K562 (cell line): ENCODE results near the gene CDK9. TPM values are rescaled to one million over a fixed set of nuclear protein-coding genes. Genes with fewer than 3 reads are reported as not detected.
A peak's percentile ranks its signal among the peaks of the same experiment; 100 is the strongest.

Experiments
- ATF2 ChIP-seq: sonication (generic); formaldehyde crosslinking; IDR thresholded peaks from 2 replicates; pipeline ENCODE4 v1.8.1; 2022; ENCODE audit warnings: missing genetic modification reagents
- CREB1 ChIP-seq, 2 experiments: sonication (generic) in 1 of 2; formaldehyde crosslinking in 1 of 2; IDR thresholded peaks; 2 replicates each; pipeline versions ENCODE4 v1.6.1 to v1.8.0; 2012 to 2022; ENCODE audit warnings: inconsistent platforms in 1 of 2, mild to moderate bottlenecking in 1 of 2, missing genetic modification reagents in 1 of 2, moderate library complexity in 1 of 2
- FIP1L1 ChIP-seq: fragments of 200-400 bp; formaldehyde crosslinking; IDR thresholded peaks from 2 replicates; pipeline ENCODE4 v1.6.1; 2018; ENCODE audit warnings: mild to moderate bottlenecking, low read depth, low read length; ENCODE audit not compliant: poor library complexity, severe bottlenecking
- FOXP1 ChIP-seq: sonication (generic); formaldehyde crosslinking; IDR thresholded peaks from 2 replicates; pipeline ENCODE4 v1.8.0; 2022; ENCODE audit warnings: mild to moderate bottlenecking, missing genetic modification reagents
- HNRNPK ChIP-seq: fragments of 200-400 bp; formaldehyde crosslinking; IDR thresholded peaks from one replicate; pipeline ENCODE4 v1.6.1; 2018; ENCODE audit warnings: mild to moderate bottlenecking, low read depth, low read length; ENCODE audit not compliant: poor library complexity, severe bottlenecking
- MCM5 ChIP-seq: fragments of 450-650 bp; IDR thresholded peaks from 2 replicates; pipeline ENCODE4 v1.6.1; 2016; ENCODE audit warnings: low read depth
- MYNN ChIP-seq, 2 experiments: sonication (generic); formaldehyde crosslinking in 1 of 2; IDR thresholded peaks; 2 replicates each; pipeline versions ENCODE4 v1.5.0 to v1.6.1; 2016 to 2020; ENCODE audit warnings: antibody characterized with exemption in 1 of 2, missing genetic modification reagents in 1 of 2
- PRPF4 ChIP-seq: fragments of 200-400 bp; formaldehyde crosslinking; IDR thresholded peaks from one replicate; pipeline ENCODE4 v1.6.1; 2017; ENCODE audit warnings: low read length, low read depth, mild to moderate bottlenecking; ENCODE audit not compliant: insufficient read depth, poor library complexity, severe bottlenecking
- SP1 ChIP-seq: sonication (generic); formaldehyde crosslinking; IDR thresholded peaks from 2 replicates; pipeline ENCODE4 v1.8.1; 2022; ENCODE audit warnings: mild to moderate bottlenecking, missing genetic modification reagents
- TOE1 ChIP-seq, 2 experiments: fragments of 450-650 bp in 1 of 2; sonication (generic) in 1 of 2; formaldehyde crosslinking in 1 of 2; IDR thresholded peaks; 2 replicates each; pipeline versions ENCODE4 v1.7.1 to v1.8.0; 2016 to 2022; ENCODE audit warnings: borderline replicate concordance in 2 of 2, mild to moderate bottlenecking in 2 of 2, antibody characterized with exemption in 1 of 2, inconsistent platforms in 1 of 2, low read depth in 1 of 2, missing genetic modification reagents in 1 of 2, moderate library complexity in 1 of 2
- ZNF133 ChIP-seq: fragments of 250-450 bp; sonication (Bioruptor Pico); IDR thresholded peaks from 2 replicates; pipeline ENCODE4 v1.4.0; 2020; ENCODE audit warnings: mild to moderate bottlenecking
- ZNF584 ChIP-seq: fragments of 200-800 bp; sonication (Bioruptor generic); IDR thresholded peaks from 2 replicates; pipeline ENCODE4 v1.6.1; 2016; ENCODE audit warnings: low read depth, mild to moderate bottlenecking, missing genetic modification characterization, missing compliant biosample characterization
- ZNF644 ChIP-seq: fragments of 200-800 bp; sonication (Bioruptor generic); IDR thresholded peaks from 2 replicates; pipeline ENCODE4 v1.6.1; 2016; ENCODE audit warnings: low read depth, missing genetic modification characterization, missing compliant biosample characterization
- ZNF766 ChIP-seq: fragments of 200-800 bp; sonication (Bioruptor generic); conservative IDR thresholded peaks from 2 replicates; pipeline ENCODE4 v1.6.1; 2016; ENCODE audit warnings: missing genetic modification characterization, missing compliant biosample characterization
- polyA plus RNA-seq, 8 experiments: library from polyadenylated mRNA; depleted of rRNA in 4 of 8; stranded (reverse) in 5 of 8; unstranded in 3 of 8; fragments of >200 nt; fragmentation: Nextera tagmentation in 2 of 8; fragmentation: Illumina TruSeq in 1 of 8; extraction: Ambion mirVana in 2 of 8; extraction: Trizol in 1 of 8; gene quantifications; 2 replicates each; pipeline versions ENCODE4 v1.2.1 to v1.2.3, GENCODE V29; 2011 to 2014; ENCODE audit warnings: inconsistent platforms in 1 of 8, missing spikeins in 1 of 8
- total RNA-seq, 7 experiments: library from RNA; depleted of rRNA in 6 of 7; stranded (reverse); fragments of >200 nt in 6 of 7; fragmentation: Illumina TruSeq in 2 of 7; extraction: Trizol in 2 of 7; gene quantifications; 2 replicates each; pipeline versions ENCODE4 v1.2.1 to v1.2.3, GENCODE V29; 2011 to 2021; ENCODE audit warnings: low replicate concordance in 1 of 7
- TF ChIP-seq, protein P1 (sequence below): fragments of 450-650 bp; IDR thresholded peaks from 2 replicates; pipeline ENCODE4 v1.7.1; 2018; ENCODE audit warnings: mild to moderate bottlenecking, low read depth; ENCODE audit not compliant: partially characterized antibody
- TF ChIP-seq, protein P2 (sequence below), 2 experiments: fragments of 450-650 bp in 1 of 2; sonication (generic) in 1 of 2; formaldehyde crosslinking in 1 of 2; IDR thresholded peaks in 1 of 2; conservative IDR thresholded peaks in 1 of 2; 2 replicates each; pipeline versions ENCODE4 v1.6.1 to v1.8.1; 2016 to 2023; ENCODE audit warnings: mild to moderate bottlenecking in 2 of 2, moderate library complexity in 2 of 2, inconsistent platforms in 1 of 2, missing genetic modification reagents in 1 of 2
- TF ChIP-seq, protein P3 (sequence below): fragments of 200-800 bp; sonication (Bioruptor generic); IDR thresholded peaks from 2 replicates; pipeline ENCODE4 v1.6.1; 2017; ENCODE audit warnings: missing genetic modification characterization, missing compliant biosample characterization

The CDK9 gene
- total and polyA plus RNA-seq, 9 of the 15 experiments (the other 6 are each of a cell fraction or from before 2014, with no cell fraction given): 4.2 to 78.6 (median 33.0) TPM

DNA sequence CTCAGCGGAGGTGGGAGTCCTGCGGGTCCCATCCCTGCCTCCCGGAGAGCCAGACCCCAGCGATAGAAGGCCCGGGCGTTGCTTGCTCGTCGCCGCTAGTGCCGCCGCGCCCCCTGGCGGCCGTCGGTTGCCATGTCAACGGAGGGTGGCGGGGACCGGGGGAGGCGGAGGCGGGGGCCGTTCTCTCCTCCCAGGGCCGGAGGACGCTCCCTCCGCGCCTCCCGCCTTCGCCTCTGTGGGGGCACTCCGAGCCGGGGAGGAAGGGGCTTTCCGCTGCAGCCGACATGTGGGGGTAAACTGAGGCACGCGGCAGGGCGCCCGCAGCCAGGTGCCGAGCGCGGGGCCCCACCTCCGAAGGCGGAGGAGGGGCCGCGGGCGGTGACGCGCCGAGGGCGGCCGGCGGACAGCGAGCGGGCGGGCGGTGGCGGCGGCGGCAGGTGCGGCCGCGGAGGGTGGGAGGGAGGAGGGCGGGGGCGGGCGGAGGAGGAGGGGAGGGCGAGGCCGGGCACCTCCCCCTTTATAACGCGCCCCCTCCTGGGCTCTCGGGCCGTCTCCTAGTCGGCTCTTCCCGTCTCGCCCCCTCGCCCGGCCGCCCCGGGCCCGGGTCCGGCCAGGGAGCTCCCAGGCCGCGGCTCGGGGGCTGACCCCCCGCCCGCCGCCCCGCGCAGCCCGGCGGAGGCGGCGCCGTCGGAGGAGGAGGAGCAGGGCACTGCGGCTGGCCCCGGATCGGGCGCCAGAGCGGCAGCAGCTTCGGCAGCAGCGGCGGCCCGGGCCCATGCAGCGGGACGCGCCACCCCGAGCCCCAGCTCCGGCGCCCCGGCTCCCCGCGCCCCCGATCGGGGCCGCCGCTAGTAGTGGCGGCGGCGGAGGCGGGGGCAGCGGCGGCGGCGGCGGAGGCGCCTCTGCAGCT is 556 bp upstream of the CDK9 start (continued):
- TF ChIP-seq MCM5 (no peak), MYNN (IDR thresholded peaks at IDR 0.05) (peak; percentile 23; the same call in 1 of the 2 replicates), MYNN (CRISPR knock-in tag; IDR thresholded peaks at IDR 0.05) (no peak), ZNF644 (no peak), FIP1L1 (peak; percentile 25), TOE1 (IDR thresholded peaks at IDR 0.05; ENCODE audit: borderline replicate concordance) (no peak), TOE1 (CRISPR knock-in tag; IDR thresholded peaks at IDR 0.05; ENCODE audit: borderline replicate concordance, low read depth) (no peak), HNRNPK (no peak), CREB1 (IDR thresholded peaks at IDR 0.05) (no peak; the same call in 1 of the 2 replicates), CREB1 (CRISPR knock-in tag; IDR thresholded peaks at IDR 0.05) (peak; percentile 76), ZNF133 (CRISPR knock-in tag) (no peak), SP1 (CRISPR knock-in tag) (peak; percentile 62; the same call in 1 of the 2 replicates), FOXP1 (CRISPR knock-in tag) (0 out of 2 replicates have a peak, but pooled peaks have one; percentile 16), ATF2 (CRISPR knock-in tag) (no peak), ZNF766 (CRISPR knock-in tag) (no peak), ZNF584 (CRISPR knock-in tag) (no peak), PRPF4 (no peak)
- TF ChIP-seq, protein P1, sequence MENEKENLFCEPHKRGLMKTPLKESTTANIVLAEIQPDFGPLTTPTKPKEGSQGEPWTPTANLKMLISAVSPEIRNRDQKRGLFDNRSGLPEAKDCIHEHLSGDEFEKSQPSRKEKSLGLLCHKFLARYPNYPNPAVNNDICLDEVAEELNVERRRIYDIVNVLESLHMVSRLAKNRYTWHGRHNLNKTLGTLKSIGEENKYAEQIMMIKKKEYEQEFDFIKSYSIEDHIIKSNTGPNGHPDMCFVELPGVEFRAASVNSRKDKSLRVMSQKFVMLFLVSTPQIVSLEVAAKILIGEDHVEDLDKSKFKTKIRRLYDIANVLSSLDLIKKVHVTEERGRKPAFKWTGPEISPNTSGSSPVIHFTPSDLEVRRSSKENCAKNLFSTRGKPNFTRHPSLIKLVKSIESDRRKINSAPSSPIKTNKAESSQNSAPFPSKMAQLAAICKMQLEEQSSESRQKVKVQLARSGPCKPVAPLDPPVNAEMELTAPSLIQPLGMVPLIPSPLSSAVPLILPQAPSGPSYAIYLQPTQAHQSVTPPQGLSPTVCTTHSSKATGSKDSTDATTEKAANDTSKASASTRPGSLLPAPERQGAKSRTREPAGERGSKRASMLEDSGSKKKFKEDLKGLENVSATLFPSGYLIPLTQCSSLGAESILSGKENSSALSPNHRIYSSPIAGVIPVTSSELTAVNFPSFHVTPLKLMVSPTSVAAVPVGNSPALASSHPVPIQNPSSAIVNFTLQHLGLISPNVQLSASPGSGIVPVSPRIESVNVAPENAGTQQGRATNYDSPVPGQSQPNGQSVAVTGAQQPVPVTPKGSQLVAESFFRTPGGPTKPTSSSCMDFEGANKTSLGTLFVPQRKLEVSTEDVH: no peak
- TF ChIP-seq, protein P2, sequence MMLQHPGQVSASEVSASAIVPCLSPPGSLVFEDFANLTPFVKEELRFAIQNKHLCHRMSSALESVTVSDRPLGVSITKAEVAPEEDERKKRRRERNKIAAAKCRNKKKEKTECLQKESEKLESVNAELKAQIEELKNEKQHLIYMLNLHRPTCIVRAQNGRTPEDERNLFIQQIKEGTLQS (IDR thresholded peaks at IDR 0.05): no peak; the same call in 1 of the 2 replicates
- TF ChIP-seq, protein P2 (CRISPR knock-in tag; conservative IDR thresholded peaks at IDR 0.05): no peak
- TF ChIP-seq, protein P3, sequence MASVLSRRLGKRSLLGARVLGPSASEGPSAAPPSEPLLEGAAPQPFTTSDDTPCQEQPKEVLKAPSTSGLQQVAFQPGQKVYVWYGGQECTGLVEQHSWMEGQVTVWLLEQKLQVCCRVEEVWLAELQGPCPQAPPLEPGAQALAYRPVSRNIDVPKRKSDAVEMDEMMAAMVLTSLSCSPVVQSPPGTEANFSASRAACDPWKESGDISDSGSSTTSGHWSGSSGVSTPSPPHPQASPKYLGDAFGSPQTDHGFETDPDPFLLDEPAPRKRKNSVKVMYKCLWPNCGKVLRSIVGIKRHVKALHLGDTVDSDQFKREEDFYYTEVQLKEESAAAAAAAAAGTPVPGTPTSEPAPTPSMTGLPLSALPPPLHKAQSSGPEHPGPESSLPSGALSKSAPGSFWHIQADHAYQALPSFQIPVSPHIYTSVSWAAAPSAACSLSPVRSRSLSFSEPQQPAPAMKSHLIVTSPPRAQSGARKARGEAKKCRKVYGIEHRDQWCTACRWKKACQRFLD (CRISPR knock-in tag): peak; percentile 23; the same call in 1 of the 2 replicates
